ENCODE data around the gene PLEKHH3.
A peak's percentile ranks its signal among the peaks of the same experiment; 100 is the strongest.
"Not testable (repeated sequence)": the region's sequence is repeated elsewhere in the genome, so short reads cannot be mapped to it uniquely, and the experiment has no call there.

Gene PLEKHH3

GRCh38 chr17:42621987-42622386, 54.8 kb downstream of the PLEKHH3 start:
- H3K9me3 Mint-ChIP-seq, DNase-seq, H3K4me3 Mint-ChIP-seq, H3K27me3 Mint-ChIP-seq, CTCF ChIA-PET, H3K36me3 Mint-ChIP-seq, H3K27ac Mint-ChIP-seq, H3K4me1 Mint-ChIP-seq: not testable (repeated sequence)

- Mint-ChIP-seq H3K9me3 (no peaks in the 10 kb centered on the region), H3K36me3 (peaks cover 21% of the 10 kb centered on the region), H3K27ac (no peak overlapping the region), H3K27me3 (no peaks in the 10 kb centered on the region), H3K4me3 (no peak overlapping the region), H3K4me1 (peaks cover 6% of the 10 kb centered on the region)
- CTCF ChIA-PET = interaction anchor here (0.7 to 1.0 kb wide), 2 partner anchors 10 to 62 kb away, joined by 3 read pairs; no protein-coding TSS in a partner anchor
- peak; percentile 24 for DNase-seq
These were observed 58.2 kb downstream of the PLEKHH3 start for GRCh38 chr17:42618442-42619150.

- peaks cover 24% of the 10 kb centered on the region for H3K36me3 Mint-ChIP-seq
- no peaks in the 10 kb centered on the region for H3K27me3 Mint-ChIP-seq
- H3K4me3 Mint-ChIP-seq = no peak overlapping the region
- no peak for DNase-seq
- CTCF ChIA-PET = interaction anchor here (0.6 kb wide), 1 partner anchor 141 kb away, joined by 3 read pairs; no protein-coding TSS in a partner anchor
- no peaks in the 10 kb centered on the region for H3K9me3 Mint-ChIP-seq
- H3K27ac Mint-ChIP-seq = no peak overlapping the region
- peaks cover 6% of the 10 kb centered on the region for H3K4me1 Mint-ChIP-seq
These were observed 58.8 kb downstream of the PLEKHH3 start for GRCh38 chr17:42617956-42618431.

Data from activated naive CD4-positive, alpha-beta T cell treated with anti-CD3 and anti-CD28 coated beads, Interleukin-2, amount 10 ng/mL, durations not matched to agents 7 days and 5 days (primary cell).